Prostate gland (tissue), 2 donors: ENCODE results near the gene GOLGA1. TPM values are rescaled to one million over a fixed set of nuclear protein-coding genes. Genes with fewer than 3 reads are reported as not detected.

Source experiments
- DNase-seq: peaks from one replicate; pipeline ENCODE4 v3.0.0-alpha.2; 2019; ENCODE audit warnings: low spot score
- H3K27ac ChIP-seq, 2 donors: fragments of 200-600 bp; sonication (generic); 2 replicates each; pipeline ENCODE4 v1.5.1; 2017 to 2019
- H3K27me3 ChIP-seq: fragments of 200-600 bp; sonication (generic); replicated peaks from 2 replicates; pipeline ENCODE4 v1.5.1; 2019; ENCODE audit not compliant: insufficient read depth
- H3K36me3 ChIP-seq, 2 donors: fragments of 200-600 bp; sonication (generic); 1 replicate in 1 of 2; 2 replicates in 1 of 2; pipeline versions ENCODE4 v1.5.1 to v1.8.1; 2017 to 2019
- H3K4me1 ChIP-seq: fragments of 200-600 bp; sonication (generic); replicated peaks from 2 replicates; pipeline ENCODE4 v1.5.1; 2019
- H3K4me3 ChIP-seq, 2 donors: fragments of 200-600 bp; sonication (generic); 2 replicates each; pipeline ENCODE4 v1.5.1; 2017 to 2019
- H3K9me3 ChIP-seq: fragments of 200-600 bp; sonication (generic); 2 replicates; pipeline ENCODE4 v1.5.1; 2017
- POLR2A ChIP-seq: fragments of 450-650 bp; IDR thresholded peaks from one replicate; pipeline ENCODE4 v1.6.1; 2016; ENCODE audit warnings: antibody characterized with exemption, mild to moderate bottlenecking
- POLR2AphosphoS5 ChIP-seq: sonication (generic); formaldehyde crosslinking; IDR thresholded peaks from one replicate; pipeline ENCODE4 v1.6.1; 2017; ENCODE audit warnings: antibody characterized with exemption
- WGBS: methylation state at CpG from one replicate; pipeline ENCODE4 v1.1.5; 2018; 5-methylcytosine and 5-hydroxymethylcytosine counted together
- intact Hi-C: fragments of 100-400 bp; cut with DNase I; formaldehyde crosslinking; loops from one replicate; pipeline ENCODE4 v1.14.2; 2022
- total RNA-seq, 2 donors: library from RNA; depleted of rRNA; stranded (reverse); fragments of >200 nt; gene quantifications; one replicate each; pipeline ENCODE4 v1.1.0, GENCODE V29; 2016
- TF ChIP-seq, protein P1 (sequence below), 4 experiments: fragments of 200-600 bp in 2 of 4; fragments of 450-650 bp in 2 of 4; sonication (generic) in 2 of 4; IDR thresholded peaks; 1 replicate in 3 of 4; 2 replicates in 1 of 4; pipeline ENCODE4 v1.5.1; 2016 to 2019; ENCODE audit warnings: antibody characterized with exemption in 4 of 4, mild to moderate bottlenecking in 2 of 4, moderate library complexity in 2 of 4

The GOLGA1 gene
- total RNA-seq, 2 donors from 2014 or later = 12.5 to 28.3 TPM

DNA sequence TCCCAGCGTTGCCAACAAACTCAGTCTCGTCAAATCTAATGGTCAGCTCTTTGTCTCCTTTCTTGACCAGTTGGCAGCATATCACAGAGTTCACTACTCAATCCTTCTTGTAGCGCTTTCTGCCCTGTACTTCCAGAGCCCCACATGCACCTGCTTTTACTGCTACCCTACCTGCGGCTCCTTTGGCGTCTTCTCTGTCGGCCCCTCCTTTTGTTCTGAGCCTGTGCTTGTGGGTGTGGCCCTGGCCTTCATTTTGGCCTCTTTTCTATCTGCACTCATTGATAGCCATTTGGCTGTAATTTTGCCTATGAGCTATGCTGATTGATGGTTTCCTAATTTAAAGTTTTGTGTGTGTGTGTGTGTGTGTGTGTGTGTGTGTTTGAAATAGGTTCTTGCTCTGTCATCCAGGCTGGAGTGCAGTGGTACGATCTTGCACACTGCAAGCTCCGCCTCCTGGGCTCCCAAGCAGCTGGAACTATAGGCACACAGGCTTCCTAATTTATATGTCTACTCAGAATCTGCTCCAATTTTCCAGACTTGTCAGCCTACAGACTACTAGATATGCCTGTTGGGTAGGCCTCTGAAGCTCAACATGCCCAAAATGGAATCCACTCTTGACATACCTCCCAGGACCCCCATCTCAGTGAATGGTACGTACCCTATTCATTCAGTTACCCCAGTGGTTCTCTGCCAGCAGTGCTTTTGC lies 46.7 kb downstream of the GOLGA1 start:
- 81% methylated on average over 9 of the region's 9 CpGs for WGBS
- intact Hi-C loops = no loop called here
- Histone ChIP-seq H3K27ac (no peak overlapping the region), H3K36me3 (peaks cover 2 to 8% of the 10 kb centered on the region in 2 donors), H3K4me1 (no peaks in the 10 kb centered on the region), H3K9me3 (no peaks in the 10 kb centered on the region), H3K27me3 (no peaks in the 10 kb centered on the region), H3K4me3 (no peak overlapping the region)
- DNase-seq = no peak
- TF ChIP-seq POLR2AphosphoS5 (no peak), POLR2A (no peak)
- TF ChIP-seq, protein P1, sequence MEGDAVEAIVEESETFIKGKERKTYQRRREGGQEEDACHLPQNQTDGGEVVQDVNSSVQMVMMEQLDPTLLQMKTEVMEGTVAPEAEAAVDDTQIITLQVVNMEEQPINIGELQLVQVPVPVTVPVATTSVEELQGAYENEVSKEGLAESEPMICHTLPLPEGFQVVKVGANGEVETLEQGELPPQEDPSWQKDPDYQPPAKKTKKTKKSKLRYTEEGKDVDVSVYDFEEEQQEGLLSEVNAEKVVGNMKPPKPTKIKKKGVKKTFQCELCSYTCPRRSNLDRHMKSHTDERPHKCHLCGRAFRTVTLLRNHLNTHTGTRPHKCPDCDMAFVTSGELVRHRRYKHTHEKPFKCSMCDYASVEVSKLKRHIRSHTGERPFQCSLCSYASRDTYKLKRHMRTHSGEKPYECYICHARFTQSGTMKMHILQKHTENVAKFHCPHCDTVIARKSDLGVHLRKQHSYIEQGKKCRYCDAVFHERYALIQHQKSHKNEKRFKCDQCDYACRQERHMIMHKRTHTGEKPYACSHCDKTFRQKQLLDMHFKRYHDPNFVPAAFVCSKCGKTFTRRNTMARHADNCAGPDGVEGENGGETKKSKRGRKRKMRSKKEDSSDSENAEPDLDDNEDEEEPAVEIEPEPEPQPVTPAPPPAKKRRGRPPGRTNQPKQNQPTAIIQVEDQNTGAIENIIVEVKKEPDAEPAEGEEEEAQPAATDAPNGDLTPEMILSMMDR (IDR thresholded peaks at IDR 0.05) = no peak

DNA sequence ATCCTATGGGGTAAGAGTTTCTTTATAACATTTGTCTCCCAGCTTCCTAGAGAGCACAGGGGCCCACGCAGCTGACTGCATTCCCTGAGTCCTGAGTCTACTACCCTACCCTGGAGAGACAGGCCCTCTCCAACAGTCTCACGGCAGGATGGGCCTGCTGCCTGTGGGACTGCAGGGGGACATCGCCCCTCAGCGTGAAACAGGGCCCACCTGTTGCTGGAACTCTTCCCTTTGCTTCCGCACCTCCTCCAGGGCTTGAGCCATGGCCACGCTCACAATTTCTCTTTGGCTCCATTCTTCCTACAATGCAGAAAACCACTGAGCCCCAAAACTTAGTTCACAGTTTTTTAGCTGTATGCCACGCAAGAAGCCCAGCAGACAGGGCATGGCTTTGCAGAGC lies 50.7 kb downstream of the GOLGA1 start:
- Histone ChIP-seq H3K9me3 (no peaks in the 10 kb centered on the region), H3K36me3 (peaks cover 2 to 25% of the 10 kb centered on the region in 2 donors), H3K27ac (no peak overlapping the region), H3K4me3 (no peak overlapping the region), H3K4me1 (no peaks in the 10 kb centered on the region), H3K27me3 (no peaks in the 10 kb centered on the region)
- 93% methylated on average over 7 of the region's 7 CpGs for WGBS
- DNase-seq = no peak
- intact Hi-C loops = no loop called here
- TF ChIP-seq, protein P1 (IDR thresholded peaks at IDR 0.05) = no peak
- TF ChIP-seq POLR2A (no peak), POLR2AphosphoS5 (no peak)

DNA sequence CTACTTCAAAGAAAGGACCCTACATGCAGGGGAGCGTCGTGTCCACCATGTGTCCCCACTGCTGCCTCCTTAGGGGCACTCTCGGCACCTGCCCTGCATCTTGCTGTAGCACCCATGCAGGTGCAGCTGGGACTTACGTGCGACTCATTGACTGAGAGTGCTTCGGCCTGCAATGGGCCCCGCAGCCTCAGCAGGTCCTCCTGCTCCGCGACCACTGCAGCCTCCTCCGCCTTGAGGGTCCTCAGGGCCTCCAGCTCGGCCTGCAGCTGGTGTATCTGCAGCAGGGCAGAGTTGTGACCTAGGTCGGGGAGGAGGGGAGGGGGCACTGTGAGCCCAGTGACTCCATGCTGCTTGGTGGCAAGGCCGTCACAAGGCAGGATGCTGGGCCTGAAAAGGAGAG lies 51.9 kb downstream of the GOLGA1 start:
- no peak overlapping the region for H3K27ac ChIP-seq
- H3K9me3 ChIP-seq = no peaks in the 10 kb centered on the region
- intact Hi-C loops = no loop called here
- H3K4me3 ChIP-seq = no peak overlapping the region
- DNase-seq = no peak
- H3K36me3 ChIP-seq = peaks cover 2 to 25% of the 10 kb centered on the region in 2 donors
- no peaks in the 10 kb centered on the region for H3K4me1 ChIP-seq
- TF ChIP-seq POLR2A (no peak), POLR2AphosphoS5 (no peak)
- TF ChIP-seq, protein P1 (IDR thresholded peaks at IDR 0.05) = no peak
- no peaks in the 10 kb centered on the region for H3K27me3 ChIP-seq
- 94% methylated on average over 13 of the region's 13 CpGs for WGBS

DNA sequence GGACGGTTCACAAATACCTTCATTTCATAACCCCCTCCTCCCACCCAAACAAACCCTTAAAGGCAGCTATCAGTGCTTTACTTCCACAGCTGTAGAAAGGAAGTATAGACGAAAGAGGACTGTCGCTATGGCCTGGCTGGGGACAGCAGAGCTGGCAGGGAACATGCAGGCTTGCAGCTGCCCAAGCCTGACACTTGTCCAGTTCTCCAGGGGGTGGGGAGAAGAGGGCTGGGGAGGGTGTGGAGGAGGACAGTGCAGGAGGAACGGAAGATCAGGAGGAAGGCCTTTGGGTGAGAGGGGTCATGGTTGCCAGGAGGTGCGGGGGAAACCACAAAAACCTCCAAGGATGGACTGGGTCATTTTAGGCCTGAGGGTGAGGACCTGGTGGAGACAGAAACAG lies 53.1 kb downstream of the GOLGA1 start:
- Histone ChIP-seq H3K27me3 (no peaks in the 10 kb centered on the region), H3K4me1 (no peaks in the 10 kb centered on the region), H3K9me3 (no peaks in the 10 kb centered on the region), H3K27ac (no peak overlapping the region), H3K4me3 (no peak overlapping the region), H3K36me3 (peaks cover 2 to 25% of the 10 kb centered on the region in 2 donors)
- intact Hi-C loops = no loop called here
- 76% methylated on average over 5 of the region's 5 CpGs for WGBS
- no peak for DNase-seq
- TF ChIP-seq POLR2AphosphoS5 (no peak), POLR2A (no peak)
- TF ChIP-seq, protein P1 (IDR thresholded peaks at IDR 0.05) = no peak

DNA sequence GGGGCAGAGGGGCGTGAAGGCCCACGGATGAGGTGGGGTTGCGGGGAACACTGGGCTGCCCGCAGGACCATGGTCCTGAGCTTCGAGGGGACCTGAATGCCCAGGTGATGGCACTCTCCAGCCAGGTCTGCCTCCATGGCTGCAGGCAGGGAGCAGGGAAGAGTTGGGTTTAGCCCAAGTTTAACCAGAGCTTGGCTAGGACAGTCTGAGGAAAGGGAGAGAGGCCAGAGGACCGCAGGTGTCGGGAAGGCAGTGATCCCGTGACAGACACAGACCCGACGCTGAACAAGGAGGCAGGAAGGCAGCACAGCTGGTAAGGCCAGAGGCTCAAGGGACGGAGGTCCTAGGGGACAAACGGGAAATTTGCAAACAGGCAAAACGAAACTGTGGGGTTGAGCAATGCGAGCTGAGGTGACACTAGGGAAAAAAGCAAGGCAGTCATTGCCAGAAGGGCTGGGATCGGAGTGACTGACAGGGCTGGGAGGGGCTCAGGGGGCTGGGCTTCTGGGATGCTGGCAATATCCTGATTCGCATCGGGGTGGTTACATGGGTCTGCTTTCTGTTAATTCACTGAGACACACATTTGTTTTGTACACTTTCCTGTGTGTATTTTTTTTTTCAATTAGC lies 53.9 kb downstream of the GOLGA1 start:
- Histone ChIP-seq H3K27me3 (no peaks in the 10 kb centered on the region), H3K36me3 (peaks cover 2 to 25% of the 10 kb centered on the region in 2 donors), H3K4me3 (no peak overlapping the region), H3K27ac (no peak overlapping the region), H3K4me1 (no peaks in the 10 kb centered on the region), H3K9me3 (no peaks in the 10 kb centered on the region)
- intact Hi-C loops = no loop called here
- TF ChIP-seq POLR2AphosphoS5 = no peak
- no peak for TF ChIP-seq POLR2A
- TF ChIP-seq, protein P1 (IDR thresholded peaks at IDR 0.05) = no peak
- 86% methylated on average over 17 of the region's 17 CpGs for WGBS
- no peak for DNase-seq
